ENCODE measurements around the gene HSBP1L1.
A peak's percentile ranks its signal among the peaks of the same experiment; 100 is the strongest.

HSBP1L1 gene

DNA sequence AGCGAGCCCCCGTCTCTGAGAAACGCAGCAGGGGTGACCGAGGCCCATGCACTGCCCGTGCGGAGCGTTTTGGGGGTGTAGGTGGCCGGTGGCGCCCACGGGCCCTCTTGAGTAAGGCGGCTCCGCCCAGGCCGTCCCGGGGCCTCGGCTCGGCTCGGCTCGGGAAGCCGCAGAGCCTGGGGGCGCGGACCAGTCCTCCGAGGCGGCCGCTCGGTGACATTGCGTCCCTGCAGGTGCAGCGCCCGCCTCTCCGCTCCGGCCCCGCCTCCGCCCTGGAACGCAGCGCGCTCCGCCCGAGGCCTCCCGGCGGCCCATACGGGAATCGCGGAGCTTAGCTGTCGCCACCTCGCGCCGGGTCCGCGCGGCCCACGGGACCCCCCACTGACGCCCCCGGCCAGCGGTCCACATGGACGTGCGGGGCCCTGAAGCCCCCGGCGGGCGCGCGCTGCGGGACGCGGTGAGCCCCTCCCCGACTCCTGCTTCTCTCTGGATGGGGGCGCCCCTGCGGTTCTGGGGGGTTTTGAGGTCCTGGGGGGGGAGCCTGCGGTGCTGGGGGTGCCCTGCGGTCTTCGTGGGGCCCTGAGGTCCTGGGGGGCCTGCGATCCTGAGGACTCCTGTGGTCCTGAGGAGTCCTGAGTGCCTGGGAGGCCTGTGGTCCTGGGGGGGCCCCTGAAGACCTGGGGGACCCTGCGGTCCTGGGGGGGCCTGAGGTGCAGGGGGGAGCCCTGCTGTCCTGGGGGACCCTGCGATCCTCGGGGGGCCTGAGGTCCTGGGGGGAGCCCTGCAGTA is at the start of gene HSBP1L1:
TSS of gene HSBP1L1 (plus strand) at position 314 of the 789 bp plus-strand sequence. CDS start at position 407, 93 bp downstream.
- DNase-seq, result peak; percentile 81

DNA sequence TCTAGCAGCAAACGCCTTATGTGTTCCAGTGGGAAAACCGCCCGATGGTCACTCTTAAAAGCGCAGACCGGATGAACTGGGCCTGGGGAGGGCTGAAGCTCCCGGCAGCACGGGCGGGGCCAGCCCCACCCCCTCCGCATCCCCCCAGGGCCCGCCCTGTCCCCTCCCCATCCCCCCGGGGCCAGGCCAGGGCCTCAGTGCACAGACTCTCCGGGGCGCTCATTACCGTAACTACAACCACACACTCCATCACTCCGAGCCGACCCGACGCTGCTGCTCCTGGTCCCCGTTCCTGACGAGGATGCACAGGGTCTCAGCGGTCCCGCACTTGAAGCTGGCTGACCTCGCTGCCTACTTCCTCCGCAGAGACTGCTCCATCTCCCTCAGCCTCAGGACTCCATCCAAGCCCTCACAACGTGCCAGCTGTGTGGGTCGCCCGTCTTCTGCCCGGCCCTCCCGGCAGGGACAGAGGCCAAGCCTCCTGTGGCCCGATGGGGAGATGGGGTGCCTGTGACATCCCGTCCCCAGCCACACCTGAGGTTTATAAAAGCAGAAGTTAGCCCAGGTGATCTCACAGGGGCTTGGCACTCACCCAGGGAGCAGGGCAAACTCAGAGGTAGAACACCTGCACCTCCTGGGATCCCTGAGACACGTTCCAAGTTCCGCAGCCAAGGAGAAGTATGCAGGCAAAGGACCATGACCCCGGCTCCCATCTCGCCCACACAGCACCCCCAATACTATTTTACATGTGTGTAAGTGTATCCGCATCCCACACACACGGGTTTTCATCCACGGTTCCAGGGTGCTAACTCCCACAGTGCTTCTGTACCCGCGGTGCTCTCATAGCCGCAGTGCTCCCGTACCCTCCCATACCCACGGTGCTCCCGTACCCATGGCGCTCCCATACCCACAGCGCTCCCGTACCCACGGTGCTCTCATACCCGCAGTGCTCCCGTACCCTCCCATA is 49.0 kb upstream of the HSBP1L1 start:
- no peak for DNase-seq

DNA sequence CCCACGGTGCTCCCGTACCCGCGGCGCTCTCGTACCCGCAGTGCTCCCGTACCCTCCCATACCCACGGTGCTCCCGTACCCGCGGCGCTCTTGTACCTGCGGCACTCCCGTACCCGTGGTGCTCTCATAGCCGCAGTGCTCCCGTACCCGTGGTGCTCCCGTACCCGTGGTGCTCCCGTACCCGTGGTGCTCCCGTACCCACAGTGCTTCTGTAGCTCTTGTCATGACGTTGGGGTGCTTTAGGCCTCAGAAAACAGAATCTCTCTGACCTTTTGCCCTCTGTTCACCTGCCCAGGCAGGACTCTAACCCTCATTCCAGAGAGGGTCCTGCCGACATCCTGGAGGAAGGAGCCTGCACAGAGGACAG is 48.3 kb upstream of the HSBP1L1 start:
- DNase-seq, result no peak

DNA sequence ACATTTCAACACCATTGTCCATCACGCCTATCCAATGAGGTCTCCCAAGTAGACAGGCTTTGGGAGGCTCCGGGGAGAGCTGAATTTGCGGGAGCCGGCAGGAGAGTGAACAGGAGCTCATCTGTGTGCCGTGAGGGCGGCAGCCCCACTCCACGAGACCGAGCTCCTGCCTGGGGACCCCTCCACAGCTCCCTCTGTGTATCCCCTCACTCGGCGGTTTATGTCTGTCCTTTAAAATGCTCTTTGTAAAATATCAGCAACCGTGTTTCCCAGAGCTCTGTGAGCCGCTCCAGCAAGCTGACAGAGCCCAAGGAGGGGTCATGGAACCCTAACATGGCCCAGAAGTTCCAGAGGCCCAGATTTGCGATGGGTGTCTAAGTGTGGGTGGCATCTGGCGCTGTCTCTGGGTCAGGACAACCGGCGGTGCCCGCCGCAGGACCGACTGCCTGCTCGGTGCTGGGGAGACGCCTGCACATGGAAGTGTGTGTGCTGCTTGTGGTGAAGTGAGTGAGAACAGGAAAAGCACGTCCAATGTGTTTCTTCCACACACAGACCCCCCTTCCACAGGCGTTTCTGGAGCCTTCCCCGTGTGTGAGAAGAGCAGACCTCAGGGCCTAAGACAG is 47.8 kb upstream of the HSBP1L1 start:
- no peak for DNase-seq

DNA sequence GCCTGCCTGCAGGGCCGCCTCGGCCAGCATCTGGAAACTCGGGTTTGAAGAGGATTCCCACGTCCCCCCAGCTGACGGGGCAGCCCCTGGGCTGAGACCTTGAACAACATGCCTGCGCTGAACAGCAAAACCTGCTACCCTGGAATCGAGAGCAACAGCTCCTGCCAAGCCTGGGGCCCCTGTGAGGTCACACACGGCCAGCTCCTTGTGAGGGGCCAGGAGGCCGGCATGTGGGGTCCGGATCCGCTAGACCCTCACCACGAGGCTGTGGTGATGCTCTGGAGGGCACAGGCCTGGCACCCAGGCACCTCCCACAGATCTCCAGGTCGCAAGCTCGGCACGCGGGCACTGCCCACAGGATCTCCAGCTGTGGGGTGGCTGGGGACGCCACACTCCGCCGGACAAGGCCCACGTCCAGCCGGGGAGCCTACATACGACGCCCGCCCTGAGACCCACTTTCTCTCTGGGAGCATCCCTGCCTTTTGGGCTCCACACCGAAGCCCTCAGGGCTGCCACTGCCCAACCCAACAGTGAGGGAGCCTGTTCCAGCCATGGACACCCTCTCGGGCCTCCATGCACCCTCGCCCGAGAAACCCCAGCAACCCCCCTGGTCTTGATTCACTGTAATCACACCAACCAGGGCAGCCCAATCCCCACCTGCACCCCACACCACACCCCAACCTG is 47.1 kb upstream of the HSBP1L1 start:
- DNase-seq, result no peak

DNA sequence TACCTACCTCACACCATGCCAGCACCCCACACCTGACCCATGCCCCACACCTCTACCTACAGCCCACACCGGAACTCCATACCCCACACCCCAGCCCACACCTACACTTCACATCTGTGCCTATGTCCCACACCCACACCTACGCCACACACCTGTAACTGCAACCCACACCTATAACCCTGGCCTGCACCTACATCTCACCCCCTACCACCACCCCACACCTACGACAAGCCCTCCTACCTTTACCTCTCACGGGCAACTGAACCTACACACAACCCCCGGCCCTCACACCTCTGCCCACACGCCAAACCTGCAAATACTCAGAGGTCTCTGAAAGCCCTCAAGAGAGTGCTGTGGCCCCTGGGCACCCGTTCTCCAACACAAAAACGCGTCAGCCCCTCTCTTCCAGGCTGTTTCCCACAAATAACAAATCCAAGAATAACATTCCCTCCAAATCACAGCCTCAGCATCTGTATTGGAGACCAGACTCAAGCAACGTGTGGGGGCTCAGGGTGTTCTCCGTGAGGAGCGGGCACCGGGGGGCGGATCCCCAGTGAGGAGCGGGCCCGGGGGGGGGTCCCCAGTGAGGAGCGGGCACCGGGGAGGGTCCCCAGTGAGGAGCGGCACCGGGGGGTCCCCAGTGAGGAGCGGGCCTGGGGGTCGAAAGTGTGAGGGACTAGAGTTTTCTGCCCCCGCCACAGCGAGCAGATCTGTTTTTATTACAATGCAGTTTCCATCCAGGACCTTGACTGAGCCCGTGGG is 46.4 kb upstream of the HSBP1L1 start:
- no peak for DNase-seq

DNA sequence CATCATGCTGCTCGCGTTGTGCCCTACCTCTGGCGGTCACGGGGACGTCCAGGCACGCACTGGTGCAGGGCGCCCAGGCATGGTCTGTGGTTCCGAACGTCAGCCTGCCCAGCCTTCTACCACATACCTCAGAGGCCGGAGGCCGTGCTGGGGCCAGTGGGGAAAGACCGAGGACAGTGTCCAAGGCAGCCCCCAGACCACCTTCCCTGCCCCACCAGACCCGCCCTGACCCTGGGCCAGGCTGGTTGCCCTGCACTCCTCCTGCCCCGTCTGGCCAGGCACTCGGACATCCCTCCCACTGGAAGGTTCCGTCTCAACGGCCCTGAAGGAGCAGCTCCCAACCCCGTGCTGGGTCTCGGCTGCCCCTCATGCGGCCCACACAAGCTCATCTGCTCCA is 45.8 kb upstream of the HSBP1L1 start:
- no peak for DNase-seq

DNA sequence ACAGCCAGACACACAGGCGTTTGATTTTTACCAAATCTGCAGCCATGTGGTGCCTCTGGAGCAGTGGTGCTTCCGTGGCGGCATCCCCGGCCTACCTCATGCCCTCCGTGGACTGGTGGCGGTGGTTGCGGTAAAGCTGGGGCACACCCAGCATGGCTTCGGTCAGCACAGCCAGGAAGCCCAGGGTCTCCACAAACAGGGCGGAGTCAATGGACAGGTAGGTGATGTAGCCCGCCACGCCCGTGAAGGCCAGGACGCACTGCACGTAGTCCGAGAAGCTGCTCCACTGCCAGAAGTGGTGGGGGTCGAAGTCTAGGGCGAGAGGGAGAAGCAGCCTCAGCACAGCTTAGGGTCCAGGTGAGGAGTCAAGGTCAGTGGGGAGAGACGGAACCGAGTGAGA is 45.4 kb upstream of the HSBP1L1 start:
- no peak for DNase-seq

DNA sequence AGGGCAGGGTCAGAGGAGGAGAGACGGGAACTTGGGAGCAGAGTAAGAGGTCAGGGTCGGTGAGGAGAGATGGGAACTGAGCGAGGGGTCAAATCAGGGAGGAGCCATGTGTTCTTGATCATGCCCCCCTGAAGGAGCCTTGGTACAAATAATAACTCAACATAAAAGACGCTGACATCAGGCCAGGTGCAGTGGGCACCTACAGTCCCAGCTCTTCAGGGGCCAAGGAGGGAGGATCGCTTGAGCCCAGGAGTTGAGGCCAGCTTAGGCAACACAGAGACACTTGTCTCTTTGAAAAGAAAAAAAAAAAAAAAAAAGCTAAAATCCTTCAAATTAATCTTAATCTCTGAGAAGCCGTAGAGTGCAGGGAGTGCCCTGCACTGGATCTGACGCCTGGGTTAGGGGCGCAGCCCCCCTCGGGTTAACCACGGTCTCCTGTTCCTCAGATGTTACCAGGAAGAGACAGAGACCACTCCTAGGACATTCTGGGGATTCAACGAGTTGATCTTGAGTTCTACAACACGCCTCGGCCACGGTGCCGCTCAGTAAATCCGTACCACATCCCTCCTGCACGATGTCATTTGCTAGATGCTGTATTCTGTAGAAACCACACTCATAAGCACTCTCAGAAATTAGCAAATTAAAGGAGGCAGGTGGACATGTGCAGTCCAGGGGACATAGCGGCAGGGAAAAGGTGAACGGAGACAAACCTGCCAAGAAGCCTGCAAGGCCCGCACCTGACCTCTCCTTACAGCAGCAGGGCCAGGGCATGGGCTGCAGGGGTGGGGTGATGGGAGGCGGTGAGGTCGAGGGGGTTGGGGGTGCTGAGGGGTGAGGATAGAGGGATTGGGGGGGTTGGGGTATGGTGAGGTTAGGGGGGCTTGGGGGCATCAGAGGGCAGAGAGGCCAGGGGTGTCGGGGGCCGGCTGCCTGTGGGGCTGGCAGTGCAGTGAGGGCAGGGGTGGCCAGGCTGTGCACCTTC is 42.2 kb upstream of the HSBP1L1 start:
- DNase-seq, result no peak

DNA sequence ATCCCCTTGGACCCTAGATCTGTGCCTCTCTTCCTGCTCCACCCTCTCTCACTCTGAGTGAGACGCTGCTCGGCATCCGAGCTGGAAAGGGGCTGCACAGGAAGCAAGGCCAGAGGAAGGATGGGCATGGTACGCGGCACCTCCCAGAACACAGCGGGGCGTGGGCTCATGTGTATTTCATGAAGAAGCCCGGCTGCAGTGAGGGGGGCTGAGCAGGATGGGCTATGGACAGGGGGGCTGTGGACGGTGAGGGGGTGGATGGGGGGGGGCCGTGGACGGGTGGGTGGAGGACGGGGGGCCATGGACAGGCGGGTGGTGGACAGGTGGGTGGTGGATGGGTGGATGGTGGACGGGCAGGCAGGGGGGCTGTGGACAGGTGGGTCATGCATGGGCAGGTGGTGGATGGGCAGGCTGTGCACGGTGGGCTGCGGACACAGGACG is 41.5 kb upstream of the HSBP1L1 start:
- DNase-seq, result no peak

DNA sequence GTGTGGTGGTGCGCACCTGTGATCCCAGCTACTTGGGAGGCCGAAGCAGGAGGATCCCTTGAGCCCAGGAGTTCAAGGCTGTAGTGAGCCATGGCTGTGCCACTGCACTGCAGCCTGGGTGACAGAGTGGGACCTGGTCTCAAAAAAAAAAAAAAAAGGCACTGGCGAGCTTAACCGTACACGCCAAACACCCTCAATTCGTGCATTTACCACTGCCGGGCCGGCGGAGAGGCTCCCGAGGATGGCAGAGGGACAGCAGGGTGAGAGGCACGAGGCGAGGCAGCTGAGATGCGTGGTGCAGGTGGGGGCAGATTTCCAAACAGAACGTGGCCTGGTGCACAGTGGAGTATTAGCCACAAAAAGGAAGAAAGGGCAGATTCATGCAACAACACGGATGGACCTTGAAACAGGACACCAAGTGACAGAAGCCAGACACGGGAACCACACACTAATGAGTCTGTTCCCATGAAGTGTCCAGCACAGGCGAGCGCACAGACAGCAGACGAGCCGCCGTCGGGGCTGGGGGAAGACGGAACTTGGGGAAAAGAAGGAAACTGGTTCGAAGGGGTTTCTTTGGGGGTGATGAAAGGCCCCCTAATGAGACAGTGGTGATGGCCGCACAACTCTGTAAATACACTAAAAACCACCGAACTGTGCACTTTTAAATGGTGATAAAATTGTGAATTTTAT is 40.4 kb upstream of the HSBP1L1 start:
- DNase-seq, result no peak

DNA sequence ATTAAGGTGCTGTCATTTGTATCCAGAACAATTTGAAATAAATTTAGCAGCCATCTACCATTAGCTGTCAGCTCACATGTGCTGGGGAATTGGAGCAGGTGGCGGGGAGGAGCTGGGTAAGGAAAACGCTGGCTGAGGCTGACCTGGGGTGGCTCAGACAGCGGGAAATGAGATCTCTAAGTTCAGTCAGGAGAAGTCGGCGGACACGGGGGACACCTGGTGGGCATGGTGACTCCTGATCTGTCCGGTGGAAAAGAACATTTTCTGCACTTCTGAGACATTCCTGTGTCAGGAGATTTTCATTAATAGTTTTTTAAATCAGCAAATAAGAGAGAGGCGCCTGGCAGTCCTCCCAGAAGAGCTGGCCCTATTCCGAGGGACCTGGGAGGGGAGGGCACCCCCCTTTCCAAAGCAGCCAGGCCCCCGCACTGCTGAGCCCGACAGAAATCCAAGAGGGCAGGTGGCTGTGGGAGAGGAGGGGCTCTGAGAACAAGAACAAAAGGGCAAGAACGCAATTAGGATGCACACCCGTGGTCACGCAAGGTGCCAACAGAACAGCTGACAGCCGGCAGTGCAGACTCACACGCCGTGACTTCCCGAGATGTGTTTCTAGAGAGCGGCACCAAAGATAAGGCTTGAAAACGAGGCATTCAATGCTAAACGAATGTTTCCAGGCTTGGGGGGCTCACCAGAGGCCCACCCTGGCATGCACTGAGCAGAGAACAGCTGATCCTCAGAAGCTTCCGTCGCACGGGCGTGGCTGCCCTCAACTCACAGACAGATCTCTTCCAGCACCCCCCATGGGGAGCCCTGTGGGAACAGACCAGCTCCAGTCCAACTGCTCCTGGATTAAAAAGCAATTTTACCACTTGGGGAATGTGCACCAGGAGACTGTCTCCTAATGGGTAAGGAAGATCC is 39.4 kb upstream of the HSBP1L1 start:
- DNase-seq, result no peak

DNA sequence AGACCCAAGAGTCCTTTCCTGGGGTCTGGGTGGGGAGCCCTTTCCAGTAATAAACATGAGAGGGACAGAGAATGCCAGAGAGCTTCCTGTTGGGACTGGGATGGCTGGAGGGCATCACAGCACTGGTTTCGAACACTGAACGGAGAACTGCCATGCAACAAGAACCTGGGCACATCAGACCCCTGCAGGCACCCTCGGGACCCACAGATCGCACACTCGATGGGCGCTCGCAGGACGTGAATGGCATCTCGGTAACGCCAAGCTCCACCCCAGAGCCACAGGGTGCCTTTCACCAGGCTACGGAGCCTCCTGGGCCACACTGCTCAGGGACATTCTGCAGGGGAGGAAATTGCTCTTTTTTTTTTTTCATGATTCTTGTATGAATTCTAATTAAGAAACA is 38.1 kb upstream of the HSBP1L1 start:
- no peak for DNase-seq

DNA sequence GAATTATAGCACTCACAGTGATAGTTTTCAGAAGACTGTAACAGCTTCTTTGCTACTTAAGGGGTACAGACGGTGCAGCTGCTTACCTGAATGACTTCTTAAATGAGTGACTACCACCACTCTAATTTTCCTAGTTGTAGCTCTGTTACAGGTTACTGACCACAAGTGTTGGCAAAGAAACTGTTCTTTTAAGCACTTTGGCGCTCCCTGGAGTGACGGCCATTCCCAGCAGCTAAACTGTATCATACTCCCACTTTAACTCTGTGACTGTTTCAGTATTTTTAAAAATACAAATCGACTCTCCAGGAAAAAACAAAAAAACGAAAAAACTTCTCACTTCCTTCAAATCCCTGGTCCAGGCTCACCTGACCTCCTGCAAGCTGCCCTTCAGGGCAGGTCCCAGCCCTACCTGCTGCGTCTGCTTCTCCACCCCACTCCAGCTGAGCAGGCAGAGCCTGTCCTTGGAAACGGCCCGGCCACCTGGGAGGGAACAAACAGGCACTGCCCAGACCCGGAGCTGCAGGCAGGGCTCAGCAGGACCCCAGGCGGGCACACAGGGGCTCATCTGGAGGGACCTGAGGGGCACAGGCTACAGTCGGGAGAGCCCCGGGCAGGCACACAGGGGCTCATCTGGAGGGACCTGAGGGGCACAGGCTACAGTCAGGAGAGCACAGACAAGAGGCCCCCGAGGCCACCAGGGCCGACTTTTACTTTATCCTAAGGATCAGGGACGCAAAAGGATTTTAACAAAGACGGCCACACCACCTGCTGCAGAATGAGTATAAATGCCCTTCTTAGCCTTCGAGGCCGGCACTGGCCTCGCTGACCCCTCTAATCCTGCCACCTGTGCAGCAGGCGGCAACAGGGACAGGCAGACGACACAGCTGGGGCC is 37.5 kb upstream of the HSBP1L1 start:
- no peak for DNase-seq

DNA sequence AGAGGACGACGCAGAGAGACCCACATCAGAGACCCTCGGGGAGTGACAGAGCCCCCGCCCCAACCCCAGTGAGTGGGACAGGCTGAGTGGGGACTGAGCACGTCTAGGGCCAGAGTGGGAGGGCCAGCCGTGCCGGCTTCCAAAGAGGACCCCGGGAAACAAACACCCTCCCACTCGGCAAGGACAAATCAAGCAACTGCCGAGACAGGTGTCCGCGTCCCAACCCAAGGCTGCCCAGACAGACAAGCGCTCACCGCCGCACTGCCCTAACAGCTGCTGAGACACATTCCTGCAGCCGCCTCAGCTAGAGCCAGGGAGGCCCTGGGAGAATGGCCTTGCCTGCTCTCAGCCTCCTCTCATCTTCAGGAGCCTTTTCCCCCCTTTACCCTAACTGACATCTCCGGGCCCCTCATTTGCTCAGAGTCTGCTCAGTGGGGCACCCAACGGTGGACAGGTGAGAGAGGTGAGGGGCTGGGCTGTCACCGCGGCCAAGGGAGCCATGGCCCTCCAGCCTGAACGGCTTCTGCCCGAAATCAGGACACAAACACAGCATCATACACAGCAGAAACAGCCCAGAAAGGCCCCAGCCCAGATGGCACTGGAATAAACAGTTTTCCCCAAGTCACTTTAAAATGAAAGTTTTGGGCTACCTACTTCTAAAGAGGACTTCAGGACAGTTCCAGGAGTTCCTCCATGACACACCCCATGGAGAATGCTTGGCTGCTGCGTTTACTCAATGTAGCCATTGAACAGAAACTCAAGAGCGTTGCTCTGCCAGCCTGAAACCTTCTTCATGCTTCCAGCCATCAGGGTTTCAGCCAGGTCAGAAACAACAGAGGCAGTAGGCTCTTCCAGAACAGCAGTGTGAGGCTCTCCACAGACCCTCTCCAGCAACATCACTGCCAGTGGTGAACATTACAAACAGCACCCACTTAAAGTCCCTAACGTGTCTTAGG is 36.6 kb upstream of the HSBP1L1 start:
- no peak for DNase-seq

DNA sequence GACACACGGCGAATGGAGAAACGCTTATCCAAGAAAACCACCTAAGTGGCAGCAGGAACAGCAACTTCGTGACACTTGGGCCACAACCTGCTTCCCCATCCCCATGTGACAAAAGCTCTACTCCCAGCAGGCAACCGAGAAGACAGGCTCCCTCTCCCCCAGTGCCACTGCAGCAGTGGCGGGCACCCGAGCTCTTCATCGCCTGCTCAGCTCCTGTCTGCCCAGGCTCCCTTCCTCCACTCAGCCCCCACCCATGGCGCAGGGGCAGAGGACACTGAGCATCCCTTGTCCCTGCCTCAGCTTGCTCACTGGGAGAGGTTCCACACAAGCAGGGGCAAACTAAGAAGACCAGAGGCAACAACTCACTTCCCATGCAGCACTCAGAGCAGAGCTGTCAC is 35.9 kb upstream of the HSBP1L1 start:
- DNase-seq, result no peak
